Measurements from ENCODE around the gene LUZP2. TPM values are rescaled to one million over a fixed set of nuclear protein-coding genes. Genes with fewer than 3 reads are reported as not detected.
A peak's percentile ranks its signal among the peaks of the same experiment; 100 is the strongest.

LUZP2 gene
- total RNA-seq, 1 donor from 2014 or later, result not detected

GRCh38 chr11:24628224-24628776, 131.4 kb downstream of the LUZP2 start:
- no peak for DNase-seq (ENCODE audit: low read depth in 2 of 2)

- DNase-seq (ENCODE audit: low read depth in 2 of 2), result no peak
Observed at GRCh38 chr11:24634606-24635160, 137.8 kb downstream of the LUZP2 start.

GRCh38 chr11:24635588-24636290, 138.9 kb downstream of the LUZP2 start:
- no peak for DNase-seq (ENCODE audit: low read depth in 2 of 2)

- no peak for DNase-seq (ENCODE audit: low read depth in 2 of 2)
Observed at GRCh38 chr11:24636291-24636629, 139.4 kb downstream of the LUZP2 start.

- DNase-seq (ENCODE audit: low read depth in 2 of 2), result no peak
Observed at GRCh38 chr11:24637520-24637919, 140.7 kb downstream of the LUZP2 start.

- no peak for DNase-seq (ENCODE audit: low read depth in 2 of 2)
Observed at GRCh38 chr11:24642648-24643047, 145.8 kb downstream of the LUZP2 start.

GRCh38 chr11:24645563-24645962, 148.7 kb downstream of the LUZP2 start:
- no peak for DNase-seq (ENCODE audit: low read depth in 2 of 2)

- DNase-seq (ENCODE audit: low read depth in 2 of 2), result no peak
Observed at GRCh38 chr11:24651873-24652272, 155.0 kb downstream of the LUZP2 start.

- DNase-seq (ENCODE audit: low read depth in 2 of 2), result no peak
Observed at GRCh38 chr11:24653901-24654300, 157.0 kb downstream of the LUZP2 start.

- no peak for DNase-seq (ENCODE audit: low read depth in 2 of 2)
Observed at GRCh38 chr11:24661331-24661730, 164.5 kb downstream of the LUZP2 start.

- no peak for DNase-seq (ENCODE audit: low read depth in 2 of 2)
Observed at GRCh38 chr11:24664399-24664798, 167.5 kb downstream of the LUZP2 start.

- no peak for DNase-seq (ENCODE audit: low read depth in 2 of 2)
Observed at GRCh38 chr11:24667353-24667968, 170.6 kb downstream of the LUZP2 start.

- no peak for DNase-seq (ENCODE audit: low read depth in 2 of 2)
Observed at GRCh38 chr11:24678703-24679348, 182.0 kb downstream of the LUZP2 start.

- DNase-seq (ENCODE audit: low read depth in 2 of 2), result no peak
Observed at GRCh38 chr11:24679821-24680351, 183.0 kb downstream of the LUZP2 start.

GRCh38 chr11:24683583-24683982, 186.7 kb downstream of the LUZP2 start:
- DNase-seq (ENCODE audit: low read depth in 2 of 2), result no peak

- DNase-seq (ENCODE audit: low read depth in 2 of 2), result no peak
Observed at GRCh38 chr11:24685821-24686220, 189.0 kb downstream of the LUZP2 start.

- DNase-seq (ENCODE audit: low read depth in 2 of 2), result no peak
Observed at GRCh38 chr11:24687531-24688147, 190.8 kb downstream of the LUZP2 start.

- no peak for DNase-seq (ENCODE audit: low read depth in 2 of 2)
Observed at GRCh38 chr11:24688981-24689380, 192.1 kb downstream of the LUZP2 start.

GRCh38 chr11:24697522-24698111, 200.8 kb downstream of the LUZP2 start:
- DNase-seq (ENCODE audit: low read depth in 2 of 2), result peak in 1 of 2 donors; percentile 15

- no peak for DNase-seq (ENCODE audit: low read depth in 2 of 2)
Observed at GRCh38 chr11:24704716-24705115, 207.9 kb downstream of the LUZP2 start.

GRCh38 chr11:24705474-24705873, 208.6 kb downstream of the LUZP2 start:
- DNase-seq (ENCODE audit: low read depth in 2 of 2), result no peak
